NCI-H2107 (cell line): ENCODE results near the gene FARS2.

Experiments
- DNase-seq: peaks from one replicate; lab custom pipeline; 2025; lab: John Stamatoyannopoulos, UW

The FARS2 gene

GRCh38 chr6:5762561-5762968 is 501.3 kb downstream of the FARS2 start:
- DNase-seq = no peak

- no peak for DNase-seq
Observed at GRCh38 chr6:5763407-5763806, 502.1 kb downstream of the FARS2 start.

- no peak for DNase-seq
Observed at GRCh38 chr6:5763871-5764270, 502.6 kb downstream of the FARS2 start.

GRCh38 chr6:5764401-5764955 is 503.2 kb downstream of the FARS2 start:
- DNase-seq = no peak

GRCh38 chr6:5765141-5765760 is 503.9 kb downstream of the FARS2 start:
- DNase-seq = no peak

GRCh38 chr6:5766260-5766659 is 504.9 kb downstream of the FARS2 start:
- no peak for DNase-seq

- no peak for DNase-seq
Observed at GRCh38 chr6:5767471-5767870, 506.2 kb downstream of the FARS2 start.

- DNase-seq = no peak
Observed at GRCh38 chr6:5771211-5771610, 509.9 kb downstream of the FARS2 start.

GRCh38 chr6:5771759-5772390 is 510.6 kb downstream of the FARS2 start:
- no peak for DNase-seq

GRCh38 chr6:5772408-5773120 is 511.3 kb downstream of the FARS2 start:
- no peak for DNase-seq

- no peak for DNase-seq
Observed at GRCh38 chr6:5776104-5776503, 514.8 kb downstream of the FARS2 start.

- DNase-seq = no peak
Observed at GRCh38 chr6:5776706-5777390, 515.5 kb downstream of the FARS2 start.

GRCh38 chr6:5778317-5778857 is 517.1 kb downstream of the FARS2 start:
- no peak for DNase-seq

- DNase-seq = no peak
Observed at GRCh38 chr6:5778906-5779305, 517.6 kb downstream of the FARS2 start.

GRCh38 chr6:5781019-5781418 is 519.7 kb downstream of the FARS2 start:
- DNase-seq = no peak

- DNase-seq = no peak
Observed at GRCh38 chr6:5781966-5782556, 520.7 kb downstream of the FARS2 start.

GRCh38 chr6:5782783-5783547 is 521.7 kb downstream of the FARS2 start:
- DNase-seq = no peak

- no peak for DNase-seq
Observed at GRCh38 chr6:5783584-5784089, 522.3 kb downstream of the FARS2 start.

- no peak for DNase-seq
Observed at GRCh38 chr6:5785249-5785648, 523.9 kb downstream of the FARS2 start.

- DNase-seq = no peak
Observed at GRCh38 chr6:5786321-5786968, 525.1 kb downstream of the FARS2 start.
